NCI-H187 treated with DMSO at 0.1 percent for 48 hours (cell line): ENCODE measurements around the gene PTX4.

ENCODE experiments used
- DNase-seq: peaks from one replicate; lab custom pipeline; 2025; lab: John Stamatoyannopoulos, UW

The PTX4 gene

GRCh38 chr16:1459967-1460366 lies 28.8 kb downstream of the PTX4 start:
- DNase-seq, result no peak

DNA sequence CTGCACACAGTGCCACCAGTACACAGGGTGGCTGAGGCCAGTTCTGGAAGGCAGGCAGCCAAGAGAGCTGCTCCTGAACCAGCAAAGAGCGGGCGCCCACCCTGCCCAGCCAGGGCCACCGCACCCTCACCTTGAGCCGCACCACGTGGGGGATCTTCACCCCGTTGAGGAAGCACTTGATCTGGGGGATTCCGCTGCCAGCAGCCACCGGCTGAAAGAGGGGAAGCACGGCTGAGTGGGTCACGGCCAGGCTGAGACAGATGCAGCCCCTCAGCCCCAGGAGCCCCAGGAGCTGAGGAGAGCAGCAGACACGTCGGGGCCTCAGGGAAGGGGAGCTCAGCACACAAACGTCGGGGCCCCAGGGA lies 29.8 kb downstream of the PTX4 start:
- no peak for DNase-seq

GRCh38 chr16:1458336-1458976 lies 30.3 kb downstream of the PTX4 start:
- no peak for DNase-seq

DNA sequence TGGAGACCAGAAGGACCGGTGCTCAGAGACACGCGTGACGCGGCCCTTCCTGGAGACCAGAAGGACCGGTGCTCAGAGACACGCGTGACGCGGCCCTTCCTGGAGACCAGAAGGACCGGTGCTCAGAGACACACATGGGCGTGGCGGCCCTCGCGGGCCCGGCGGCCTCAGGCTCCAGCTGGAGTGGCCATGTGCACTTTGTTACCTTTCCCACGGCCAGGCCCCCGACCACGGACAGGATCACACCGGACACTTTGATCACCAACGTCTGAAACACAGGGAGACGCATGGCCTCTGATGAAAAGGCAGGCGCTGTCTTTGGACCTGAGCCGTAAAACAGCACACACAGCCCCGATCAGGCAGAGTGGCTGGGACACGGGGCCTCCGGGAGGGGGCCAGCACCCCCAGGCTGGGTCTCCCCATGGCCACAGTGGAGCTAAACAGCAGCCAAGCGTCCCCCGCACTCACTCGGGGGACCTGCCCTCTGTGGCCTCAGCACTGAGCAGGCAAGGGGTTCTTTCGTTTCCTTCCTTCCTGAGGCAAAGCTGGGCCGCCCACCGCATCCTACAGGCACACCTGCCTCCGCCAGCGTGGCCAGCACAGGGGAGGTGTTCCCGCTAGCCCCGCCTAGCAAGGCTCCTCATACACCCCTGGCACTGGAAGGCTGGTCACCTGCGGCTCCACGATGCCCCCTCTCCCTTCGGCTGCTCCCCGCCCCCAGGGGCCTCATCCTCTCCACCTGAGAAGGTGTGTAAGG lies 31.1 kb downstream of the PTX4 start:
- DNase-seq, result no peak

- DNase-seq, result no peak
Measured at GRCh38 chr16:1456951-1457350, 31.8 kb downstream of the PTX4 start.

DNA sequence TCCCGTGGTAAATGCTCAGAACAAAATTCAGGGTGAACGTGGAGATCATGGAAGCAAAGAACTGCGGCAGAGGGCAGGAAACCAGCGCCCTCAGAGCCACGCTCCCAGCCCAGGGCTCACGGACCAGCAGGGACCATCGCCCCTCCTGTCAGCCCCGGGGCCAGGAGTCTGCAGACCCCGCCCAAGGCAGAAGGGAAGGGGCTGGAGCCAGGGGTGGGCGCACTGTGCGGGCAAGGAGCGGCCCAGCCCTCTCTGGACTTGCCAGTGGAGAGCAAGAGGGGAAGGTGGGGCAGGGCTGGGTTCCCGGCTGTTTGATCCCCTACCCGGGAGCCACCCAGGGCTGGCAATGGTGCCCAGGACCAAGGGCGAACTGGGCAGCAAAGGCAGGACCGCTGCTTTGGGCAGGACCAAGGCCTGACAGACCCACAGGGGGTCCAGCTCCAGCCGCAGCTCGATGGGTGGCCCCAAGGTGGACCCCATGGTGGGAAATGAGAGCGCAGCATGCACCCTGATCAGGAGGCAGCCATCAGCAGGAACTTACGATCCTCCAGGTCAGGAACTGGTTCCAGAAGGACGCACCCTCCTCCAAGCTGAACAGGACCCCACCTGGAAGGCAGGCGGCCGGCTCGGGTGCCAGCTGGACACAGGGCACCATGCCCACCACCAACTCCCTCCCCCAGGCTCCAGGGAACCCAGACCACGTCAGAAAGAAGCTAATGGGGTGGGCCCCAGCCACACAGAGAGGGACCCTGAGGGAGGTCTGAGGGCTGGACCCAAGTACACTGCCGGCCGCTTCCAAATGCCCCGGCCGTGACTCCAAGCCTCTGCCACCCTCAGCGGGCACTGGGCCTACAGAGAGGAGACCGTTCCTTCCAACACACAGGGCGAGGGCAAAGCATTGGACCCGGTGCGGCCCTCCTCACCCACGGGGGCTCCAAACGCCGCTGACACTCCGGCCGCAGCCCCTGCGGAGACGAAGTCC lies 33.3 kb downstream of the PTX4 start:
- DNase-seq, result no peak

DNA sequence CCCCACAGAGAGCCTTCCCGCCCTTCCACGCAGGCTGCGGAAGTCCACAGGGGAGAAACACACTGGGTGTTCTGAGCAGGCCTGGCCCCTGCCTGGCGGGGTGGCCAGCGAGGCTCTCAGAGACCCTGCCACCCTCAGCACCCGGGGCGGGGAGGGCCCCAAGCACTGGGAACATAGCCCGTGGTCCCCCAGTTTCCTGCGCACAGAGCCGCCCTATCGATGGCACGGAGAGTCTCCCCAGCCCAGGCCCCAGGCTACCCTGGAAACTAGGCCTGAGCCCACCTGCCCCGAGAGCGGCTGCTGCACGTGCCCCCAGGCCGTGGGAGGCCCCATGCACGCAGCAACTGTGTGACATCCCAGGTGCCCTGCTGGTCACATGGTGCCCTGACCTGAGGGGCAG lies 34.2 kb downstream of the PTX4 start:
- no peak for DNase-seq

- no peak for DNase-seq
Measured at GRCh38 chr16:1453316-1453715, 35.4 kb downstream of the PTX4 start.

DNA sequence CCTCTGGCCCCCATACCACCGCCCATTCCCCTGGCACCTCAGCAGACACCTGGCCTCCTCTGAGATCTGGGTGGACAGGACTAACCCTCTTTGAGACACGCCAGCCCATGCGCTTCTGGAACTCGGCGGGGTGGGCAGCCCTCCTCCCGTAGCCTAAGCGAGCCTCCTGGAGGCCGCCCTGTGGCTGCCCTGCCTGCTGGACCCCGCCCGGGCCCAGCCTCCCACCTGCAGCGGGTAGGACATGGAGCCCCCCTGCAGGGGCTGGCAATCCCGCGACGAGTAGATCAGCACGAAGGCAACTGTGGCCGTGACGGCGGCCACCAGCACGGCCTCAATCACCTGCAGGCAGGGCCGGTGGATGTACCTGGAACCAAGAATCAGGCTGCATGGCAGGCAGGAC lies 36.2 kb downstream of the PTX4 start:
- no peak for DNase-seq

DNA sequence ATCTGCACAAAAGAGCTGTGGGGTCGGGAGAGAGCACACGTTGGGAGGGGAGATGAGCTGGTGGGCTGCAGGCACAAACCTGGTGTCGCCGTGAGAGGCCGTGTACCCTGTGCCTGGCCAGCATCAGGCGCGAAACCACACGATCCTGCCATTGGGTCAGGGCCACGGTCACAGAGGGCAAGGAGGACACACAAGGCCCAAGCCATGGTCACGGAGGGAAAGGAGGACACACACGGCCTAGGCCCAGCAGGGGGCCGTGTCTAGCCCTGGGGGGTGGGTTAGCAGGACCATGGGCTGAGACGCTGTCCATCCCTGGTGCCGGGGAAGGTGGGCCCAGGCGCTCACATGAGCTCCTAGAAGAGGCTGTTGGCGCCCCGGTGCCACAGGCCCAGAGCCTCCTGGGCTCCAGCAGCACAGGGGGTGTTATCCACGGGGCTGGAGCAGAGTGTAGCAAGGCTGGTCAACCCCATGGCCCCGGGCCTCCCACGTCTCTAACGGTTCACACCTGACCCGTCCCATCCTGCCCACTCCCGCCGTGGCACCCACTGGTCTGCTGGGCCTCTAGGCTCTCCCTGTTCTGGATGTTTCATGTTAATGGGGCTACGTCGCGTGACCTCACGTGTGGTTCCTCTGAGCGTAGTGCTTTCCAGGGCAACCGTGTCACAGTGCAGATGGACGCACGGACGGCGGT lies 36.9 kb downstream of the PTX4 start:
- DNase-seq, result no peak

GRCh38 chr16:1450841-1451240 lies 37.9 kb downstream of the PTX4 start:
- DNase-seq, result no peak

DNA sequence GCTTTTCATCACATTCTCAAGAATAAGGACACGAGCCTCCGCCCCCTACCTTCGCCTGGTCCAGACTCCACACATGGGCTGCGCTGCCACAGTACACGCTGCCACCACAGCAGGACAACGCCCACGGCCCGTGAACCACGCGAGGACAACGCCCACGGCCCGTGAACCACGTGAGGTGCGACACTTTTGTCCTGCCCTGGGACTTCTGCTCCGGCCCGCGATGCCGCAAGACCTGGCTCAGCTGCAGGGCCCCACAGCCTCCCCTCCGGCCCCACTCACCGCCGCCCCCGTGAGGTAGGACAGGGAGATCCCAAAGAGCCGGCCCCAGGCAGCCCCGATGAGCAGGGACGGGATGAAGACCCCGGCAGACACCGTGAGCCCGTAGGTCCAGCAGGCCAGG lies 38.5 kb downstream of the PTX4 start:
- no peak for DNase-seq

DNA sequence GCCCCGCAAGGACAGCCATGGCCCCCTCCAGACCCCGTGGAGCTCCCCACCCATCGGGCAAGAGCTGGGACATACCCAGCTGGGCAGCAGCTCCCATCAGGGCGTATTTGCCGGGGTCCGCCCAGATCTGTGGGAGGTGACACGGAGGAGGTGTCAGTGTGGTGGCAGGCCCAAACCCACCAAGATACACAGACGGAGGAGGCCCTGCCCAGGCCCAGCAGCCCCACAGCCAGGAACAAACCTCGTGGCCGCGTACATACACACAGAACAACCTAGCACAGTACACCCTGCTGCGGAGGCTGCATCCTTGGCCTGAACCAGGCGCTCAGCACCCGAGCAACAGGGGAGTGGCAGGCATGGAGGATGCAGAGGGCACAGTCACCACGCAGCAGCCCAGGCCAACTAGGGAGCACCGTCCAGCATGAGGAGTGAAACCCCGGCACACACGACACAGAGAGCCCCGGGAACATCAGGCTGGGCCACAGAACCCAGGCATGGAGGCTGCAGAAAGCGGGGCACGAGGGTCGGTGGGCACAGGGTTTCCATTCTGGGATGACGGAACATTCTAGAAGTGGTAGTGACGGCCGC lies 39.4 kb downstream of the PTX4 start:
- DNase-seq, result no peak

GRCh38 chr16:1448536-1449116 lies 40.1 kb downstream of the PTX4 start:
- DNase-seq, result no peak

GRCh38 chr16:1447965-1448364 lies 40.8 kb downstream of the PTX4 start:
- DNase-seq, result no peak

DNA sequence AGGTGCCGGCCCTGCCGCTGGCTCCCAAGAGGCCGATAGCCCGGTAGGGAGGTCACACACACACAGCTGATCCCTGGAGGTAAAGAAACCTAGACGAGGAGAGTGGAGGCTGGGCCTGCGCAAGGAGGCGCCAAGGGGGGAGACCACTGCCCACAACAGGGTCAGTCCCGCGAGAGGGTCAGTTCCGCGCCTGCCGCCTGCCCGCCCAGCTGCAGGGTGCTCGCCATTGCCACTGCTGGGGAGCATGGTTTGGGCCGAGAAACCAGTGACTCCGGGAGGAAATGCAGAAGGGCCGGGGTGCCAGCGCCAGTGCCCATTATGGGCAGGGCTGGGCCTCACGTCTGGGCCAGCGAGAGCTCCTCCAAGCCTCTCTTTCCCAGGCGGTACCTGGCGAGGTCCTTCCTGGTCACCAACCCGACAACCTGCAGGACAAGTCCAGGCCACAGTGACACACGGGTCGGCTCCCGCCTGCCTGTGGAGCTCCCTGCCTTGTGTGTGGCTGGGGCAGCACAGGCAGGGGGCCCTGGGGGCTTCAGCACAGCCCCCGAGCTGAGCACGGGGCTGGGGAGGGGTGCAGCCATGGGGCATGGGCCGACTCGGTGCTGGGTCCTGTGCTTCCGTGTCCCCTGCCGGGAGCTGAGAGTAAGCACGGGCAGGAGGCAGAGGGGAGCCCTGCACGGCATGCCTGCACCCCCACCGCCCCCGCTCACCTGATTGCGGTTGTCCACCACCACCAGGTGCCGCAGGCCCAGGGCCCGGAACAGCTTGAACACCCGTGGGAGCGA lies 42.3 kb downstream of the PTX4 start:
- DNase-seq, result no peak

DNA sequence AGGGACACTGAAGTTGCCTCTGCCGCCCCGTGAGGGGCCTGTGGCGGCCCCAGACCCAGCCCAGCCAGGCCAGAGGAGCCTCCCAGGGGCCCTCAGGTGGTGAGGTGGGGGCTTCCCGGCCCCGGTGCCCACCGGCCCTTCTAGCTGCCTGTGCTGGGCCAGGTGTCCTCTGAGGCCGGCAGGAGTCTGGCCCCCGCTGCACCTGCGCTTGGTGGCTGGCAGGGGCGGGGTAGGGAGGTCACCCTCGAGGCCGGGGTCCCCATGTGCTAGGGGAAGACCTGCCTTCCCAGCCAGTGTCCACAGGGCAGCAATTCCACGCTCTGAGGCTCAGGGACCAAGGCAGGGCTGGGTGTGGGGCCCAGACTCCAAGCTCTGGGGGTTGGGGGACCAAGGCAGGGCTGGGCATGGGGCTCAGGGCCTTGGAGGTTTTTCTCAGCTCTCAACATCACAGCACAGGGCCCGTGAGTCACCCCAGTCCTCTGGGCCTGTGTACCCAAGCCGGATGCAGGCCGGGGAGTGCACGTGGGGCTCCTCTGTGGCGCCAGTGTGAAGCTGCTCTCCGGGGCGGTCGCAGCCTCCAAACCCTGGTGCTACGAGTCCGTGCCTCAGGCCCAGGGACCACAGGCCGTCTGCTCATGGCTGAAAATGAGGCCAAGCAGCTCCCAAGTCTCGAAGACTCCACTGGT lies 43.1 kb downstream of the PTX4 start:
- no peak for DNase-seq

DNA sequence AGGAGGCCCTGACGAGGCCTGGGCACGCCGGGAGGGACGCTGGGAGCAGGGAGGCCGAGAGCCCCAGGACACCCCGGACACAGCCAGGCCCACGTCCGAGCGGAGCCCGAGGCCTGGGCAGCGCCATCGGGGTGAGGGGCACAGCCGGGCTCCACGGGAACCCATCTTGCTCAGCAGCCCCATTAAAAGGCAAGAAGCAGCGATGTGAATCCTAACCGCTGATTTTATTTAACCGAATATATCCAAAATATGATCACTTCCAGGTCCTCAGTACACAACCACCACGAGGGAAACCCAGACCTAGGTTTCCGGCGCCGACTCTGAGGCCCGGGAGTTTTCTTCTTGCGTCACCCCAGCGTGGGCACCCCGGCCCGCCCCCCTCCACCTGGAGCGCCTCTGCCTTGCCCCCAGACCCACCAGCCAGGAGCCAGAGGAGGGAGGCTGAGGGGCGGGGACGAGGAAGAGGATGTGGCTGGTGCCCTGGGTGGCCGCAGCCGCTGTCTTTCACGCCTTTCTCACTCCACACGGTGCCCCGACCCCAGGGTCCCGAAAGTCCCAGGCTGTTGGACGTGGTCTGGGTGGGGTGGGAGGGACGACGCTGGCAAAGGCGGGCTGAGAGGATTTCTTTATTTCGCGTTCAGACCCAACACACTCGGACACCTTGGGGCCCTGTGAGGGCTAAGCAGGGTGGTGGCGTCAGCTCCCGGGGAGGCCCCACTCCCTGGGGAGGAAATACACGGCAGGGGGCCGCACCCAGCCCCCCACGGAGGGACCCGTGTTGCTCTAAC lies 43.8 kb downstream of the PTX4 start:
- no peak for DNase-seq
